NCI-H2107 treated with DMSO at 0.1 percent for 48 hours (cell line): ENCODE measurements around the gene SNAP47.

Experiments used
- DNase-seq: peaks from one replicate; lab custom pipeline; 2025; ENCODE audit not compliant: unreplicated experiment; lab: John Stamatoyannopoulos, UW

SNAP47 gene

DNA sequence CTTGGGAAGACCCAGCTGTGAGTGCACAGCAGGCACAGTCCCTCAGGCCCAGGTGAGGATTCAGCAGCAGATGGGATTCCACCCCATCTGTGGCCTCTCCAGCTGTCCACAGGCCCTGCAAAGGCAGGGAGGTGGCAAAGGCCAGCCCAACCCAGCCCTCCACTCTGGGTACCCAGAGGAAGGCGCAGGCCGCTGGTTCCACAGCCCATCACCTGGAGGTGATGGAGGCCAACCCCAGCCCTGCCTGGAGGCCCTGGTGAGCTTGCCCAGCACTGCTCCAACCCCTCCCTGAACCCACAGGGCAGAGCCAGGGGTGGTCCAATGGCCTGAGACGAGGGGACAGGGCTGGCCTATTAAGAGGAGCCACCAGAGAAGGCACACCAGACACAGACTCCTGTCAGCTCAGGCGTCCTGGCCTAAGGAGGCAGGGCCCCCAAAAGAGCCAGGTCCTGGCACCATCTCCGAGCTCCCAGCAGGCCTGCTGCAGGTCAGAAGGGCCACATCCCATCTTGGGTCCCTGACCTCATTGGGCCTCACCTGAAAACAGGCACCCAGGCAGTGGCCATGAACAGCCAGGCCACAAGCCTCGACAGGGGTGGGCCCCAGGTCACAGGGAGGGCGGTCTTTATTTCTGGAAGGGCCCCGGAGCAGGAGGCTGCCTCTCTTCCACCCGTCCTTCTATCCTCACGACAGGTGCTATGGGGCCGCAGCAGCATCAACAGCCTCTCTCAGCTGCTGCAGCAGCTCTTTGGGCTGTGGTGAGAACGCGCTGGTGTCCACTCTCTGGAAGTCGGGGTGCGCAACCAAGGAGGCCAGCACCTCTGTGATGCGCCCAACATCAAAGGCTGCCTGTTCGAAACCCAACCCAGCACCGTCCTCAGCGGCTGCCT is 3.3 kb upstream of the SNAP47 start:
- no peak for DNase-seq

DNA sequence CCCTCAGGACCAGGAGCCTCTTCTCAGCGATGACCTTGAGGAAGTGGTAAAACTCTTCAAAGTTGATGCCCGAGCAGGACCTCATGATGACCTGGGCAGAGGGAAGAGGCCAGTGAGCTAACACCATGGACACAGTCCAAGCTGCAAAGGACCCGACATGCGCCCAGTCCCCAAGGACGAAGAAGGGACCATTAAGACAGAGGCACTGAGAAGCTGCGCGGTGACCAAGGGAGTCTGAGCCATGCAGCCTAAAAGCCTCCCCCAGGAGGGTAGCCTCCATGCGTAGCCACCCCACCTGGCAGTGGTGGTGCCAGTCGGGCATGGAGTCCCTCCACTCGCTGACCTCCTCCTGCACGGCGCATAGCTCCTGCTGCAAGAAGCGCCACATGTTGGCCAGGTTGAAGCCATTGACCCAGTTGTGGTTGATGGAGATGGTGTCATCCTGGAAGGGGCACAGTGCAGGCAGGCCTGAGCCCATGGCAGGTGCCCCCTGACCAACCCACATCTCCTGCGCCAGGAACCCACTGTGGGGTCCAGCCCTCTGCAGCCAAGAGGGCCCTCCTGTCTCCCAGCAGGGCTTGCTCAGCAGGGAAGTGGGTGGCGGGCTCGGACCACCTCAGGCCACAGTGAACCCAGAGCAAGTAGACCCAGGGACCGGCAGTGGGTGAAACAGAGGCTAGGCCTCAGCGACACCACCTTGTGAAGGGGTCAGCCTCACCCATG is 2.5 kb upstream of the SNAP47 start:
- DNase-seq, result no peak

GRCh38 chr1:227733309-227733705 is 1.9 kb upstream of the SNAP47 start:
- DNase-seq, result no peak

- no peak for DNase-seq
These were observed 1.3 kb upstream of the SNAP47 start for GRCh38 chr1:227733751-227734545.

- DNase-seq, result no peak
These were observed 734 bp upstream of the SNAP47 start for GRCh38 chr1:227734546-227734855.

GRCh38 chr1:227735539-227736285 is 477 bp downstream of the SNAP47 start:
- DNase-seq, result no peak

GRCh38 chr1:227736814-227737432 is 1.7 kb downstream of the SNAP47 start:
- no peak for DNase-seq

DNA sequence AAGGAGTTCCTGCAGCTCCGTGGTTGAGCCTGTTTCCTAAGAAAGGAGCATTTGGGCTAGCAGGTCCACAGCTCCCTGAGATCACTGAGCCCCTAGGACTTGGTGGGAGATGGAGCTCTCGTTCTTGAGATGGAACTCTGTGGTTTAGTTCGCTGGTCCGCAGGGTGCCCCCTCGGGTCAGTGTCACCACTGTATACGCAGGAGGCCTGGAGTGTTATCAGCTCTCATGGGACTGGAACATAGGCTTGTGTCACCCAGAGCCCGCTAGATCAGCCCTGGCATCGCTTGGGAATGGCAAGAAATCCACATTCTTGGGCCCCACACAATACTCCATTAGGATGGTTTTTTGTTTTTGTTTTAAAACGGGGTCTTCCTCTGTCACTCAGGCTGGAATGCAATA is 3.6 kb downstream of the SNAP47 start:
- DNase-seq, result no peak

DNA sequence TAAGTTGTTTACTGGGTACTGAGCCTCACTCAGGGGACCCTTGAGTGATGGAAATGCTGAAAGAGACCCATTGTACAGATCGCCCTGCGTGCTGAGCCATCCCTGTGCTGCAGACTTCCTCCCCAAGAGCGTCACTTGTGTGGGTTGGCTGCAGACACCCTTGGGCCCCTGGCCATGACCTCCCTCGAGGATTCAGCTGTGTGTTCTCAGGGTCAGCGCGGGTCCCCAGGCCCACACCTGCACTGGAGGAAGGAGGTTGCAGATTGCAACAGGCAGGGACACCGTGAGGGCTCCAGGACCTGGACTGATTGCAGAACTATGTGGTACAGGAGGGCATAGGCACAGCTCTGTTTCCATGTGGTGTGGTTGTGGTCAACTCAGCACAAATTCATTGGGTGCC is 4.4 kb downstream of the SNAP47 start:
- no peak for DNase-seq

DNA sequence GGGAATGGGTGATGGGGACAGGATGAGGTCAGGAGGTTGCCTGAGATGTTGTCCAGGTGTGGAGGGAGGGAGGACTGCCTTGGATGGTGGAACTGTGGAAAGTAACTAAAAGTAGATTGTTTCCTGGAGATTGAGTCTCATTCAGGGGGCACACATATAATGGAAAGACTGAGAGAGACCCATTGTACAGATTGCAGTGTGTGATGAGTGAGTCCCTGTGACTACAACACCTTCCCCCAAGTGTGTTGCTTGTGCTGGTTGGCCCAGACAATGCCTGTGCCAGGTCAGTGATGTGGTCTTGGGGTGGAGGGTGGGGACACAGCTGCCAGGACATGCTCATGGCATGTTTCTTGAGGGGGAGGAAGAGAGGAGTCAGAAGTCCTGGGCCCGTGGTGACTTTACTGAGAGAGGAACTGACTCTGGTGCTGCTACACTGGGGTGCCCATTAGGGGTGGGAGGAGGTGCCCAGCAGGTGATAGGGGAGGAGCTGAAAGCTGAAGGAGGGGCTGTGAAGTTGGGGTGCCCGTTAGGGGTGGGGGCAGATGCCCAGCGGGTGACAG is 5.2 kb downstream of the SNAP47 start:
- DNase-seq, result no peak

DNA sequence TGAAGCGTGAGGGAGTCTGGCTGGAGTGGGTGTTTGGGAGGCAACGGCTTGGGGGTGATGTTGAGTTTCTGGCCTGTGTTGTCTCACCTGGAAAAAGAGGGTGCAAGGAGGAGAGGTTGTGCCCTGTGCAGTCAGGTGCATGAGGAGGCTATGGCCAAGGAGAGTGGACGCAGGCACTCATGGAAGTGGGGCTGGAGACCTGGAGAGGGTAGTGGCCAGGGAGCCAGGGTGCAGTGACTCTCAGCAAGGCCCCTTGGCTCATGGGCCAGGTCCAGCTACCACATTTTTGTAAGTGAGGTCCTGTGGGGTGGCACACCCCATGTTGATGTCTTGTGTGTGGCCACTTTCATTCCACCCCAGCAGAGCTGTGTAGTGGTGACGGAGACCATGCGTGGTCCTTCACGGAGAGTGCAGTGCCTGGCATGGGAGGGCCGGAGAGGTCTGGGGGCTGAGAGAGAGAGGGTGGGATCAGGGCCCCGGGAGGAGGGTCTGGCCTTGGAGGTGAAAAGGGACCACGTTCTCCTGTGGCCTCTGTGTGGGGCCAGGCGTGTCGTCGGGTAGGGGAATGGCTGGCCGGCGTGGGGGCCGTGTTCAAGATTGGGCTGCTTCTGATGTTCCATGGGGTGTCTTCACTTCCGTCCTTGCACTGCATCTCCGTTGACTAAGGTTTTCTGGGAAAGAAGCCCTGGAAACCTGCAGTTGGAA is 6.1 kb downstream of the SNAP47 start:
- no peak for DNase-seq

DNA sequence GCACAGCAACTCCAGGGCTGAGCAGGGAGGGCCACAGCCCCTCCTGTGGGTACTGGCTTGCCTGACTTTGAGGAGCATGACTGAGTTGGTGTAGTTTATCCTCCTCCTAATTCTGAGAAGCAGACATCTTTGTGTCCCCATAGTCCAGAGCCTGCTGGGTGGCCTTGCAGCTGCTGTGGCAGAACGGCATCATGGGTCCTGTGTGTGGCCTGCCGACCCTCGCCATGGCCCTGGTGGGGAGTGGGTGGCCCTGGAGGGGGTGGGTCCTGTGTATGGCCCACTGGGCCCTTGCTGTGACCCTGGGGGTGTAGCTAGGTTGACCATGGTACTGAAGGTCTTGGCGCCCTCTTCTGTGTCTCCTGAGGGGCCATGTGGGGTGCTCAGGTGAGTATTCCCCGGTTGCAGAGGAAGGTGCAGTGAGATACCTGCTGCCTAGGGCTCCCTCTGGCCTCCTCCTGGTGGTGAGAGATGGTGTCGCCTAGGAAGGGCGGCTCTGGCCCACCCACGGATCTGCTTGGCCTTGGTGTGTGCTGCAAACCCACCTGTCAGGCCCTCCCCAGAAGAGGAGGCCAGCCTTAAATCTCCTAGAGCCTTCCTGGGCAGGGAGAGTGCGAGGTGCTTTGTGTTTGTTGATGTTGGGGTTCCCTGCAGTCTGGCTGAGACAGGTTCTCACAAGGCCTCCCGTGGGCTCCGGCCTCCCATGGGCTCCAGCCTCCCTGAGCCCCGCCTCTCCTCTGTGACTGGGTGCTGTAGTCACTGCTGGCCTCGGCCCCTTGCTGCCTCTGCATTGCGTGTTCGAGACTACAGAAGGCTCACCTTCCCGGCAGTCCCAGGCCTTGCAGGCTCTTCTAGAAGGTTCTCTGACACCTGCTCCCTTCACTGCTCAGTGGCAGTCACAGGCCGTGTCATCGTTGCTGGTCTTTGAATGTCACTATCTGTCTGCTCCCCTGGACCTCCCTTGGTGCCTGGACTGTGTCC is 7.8 kb downstream of the SNAP47 start:
- no peak for DNase-seq

- no peak for DNase-seq
These were observed 9.4 kb downstream of the SNAP47 start for GRCh38 chr1:227744668-227745067.

DNA sequence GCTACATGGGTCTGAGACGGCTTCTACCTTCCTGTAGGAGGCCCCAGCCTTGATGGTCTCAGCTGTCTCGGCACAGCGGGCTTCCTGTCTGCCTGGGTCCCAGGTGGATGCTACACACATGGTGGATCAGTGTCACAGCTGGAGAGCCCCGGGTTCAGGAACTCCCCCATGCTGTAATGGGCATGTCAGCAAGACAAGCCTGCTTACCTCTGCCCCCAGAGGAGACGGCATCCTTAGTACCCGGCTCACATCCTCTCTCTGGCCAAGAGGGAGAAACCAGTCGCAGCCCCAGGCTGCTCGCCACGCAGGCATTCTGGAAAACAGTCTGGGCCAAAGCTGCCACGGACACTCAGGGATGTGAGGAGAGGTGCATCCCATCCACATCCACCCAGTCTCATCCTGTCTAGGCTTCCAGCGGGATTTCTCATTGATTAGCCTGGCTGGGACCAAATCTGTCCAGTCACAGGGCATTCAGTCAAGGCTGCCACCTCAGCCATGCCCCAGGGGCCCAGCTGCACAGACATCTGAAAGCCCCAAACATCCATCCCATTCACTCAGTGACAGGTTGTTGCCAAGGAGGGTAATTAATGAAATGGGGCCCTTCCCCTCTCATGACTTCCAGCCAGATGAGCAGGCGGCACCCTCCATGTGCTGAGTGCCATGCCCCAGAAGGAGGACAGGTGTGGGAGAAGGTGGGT is 10.5 kb downstream of the SNAP47 start:
- no peak for DNase-seq

GRCh38 chr1:227746676-227747075 is 11.4 kb downstream of the SNAP47 start:
- DNase-seq, result no peak

GRCh38 chr1:227747382-227747781 is 12.1 kb downstream of the SNAP47 start:
- no peak for DNase-seq

DNA sequence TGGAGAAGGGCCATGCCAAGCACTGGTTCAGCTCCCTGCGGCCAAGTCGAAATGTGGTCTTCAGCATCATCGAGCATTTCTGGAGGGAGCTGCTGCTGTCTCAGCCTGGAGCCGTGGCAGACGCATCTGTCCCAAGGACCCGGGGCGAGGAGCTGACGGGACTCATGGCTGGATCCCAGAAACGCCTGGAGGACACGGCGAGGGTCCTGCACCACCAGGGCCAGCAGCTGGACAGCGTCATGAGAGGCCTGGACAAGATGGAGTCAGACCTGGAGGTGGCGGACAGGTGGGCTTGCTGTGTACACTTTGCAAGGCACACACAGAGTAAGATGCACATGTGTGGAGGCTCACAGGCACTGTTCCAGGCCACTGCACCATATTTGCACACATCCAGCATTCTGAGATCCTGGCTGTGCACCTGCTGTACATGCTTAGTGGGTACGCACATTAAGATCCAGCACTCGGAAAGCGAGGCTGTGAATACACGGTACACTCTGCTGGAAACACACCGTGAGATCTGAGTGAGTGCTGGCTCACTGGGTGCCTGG is 12.8 kb downstream of the SNAP47 start:
- DNase-seq, result no peak
